Endothelial cell of umbilical vein (primary cell): ENCODE results near the gene RSPO3. TPM values are rescaled to one million over a fixed set of nuclear protein-coding genes. Genes with fewer than 3 reads are reported as not detected.

Source experiments
- BruUV-seq: library from RNA; stranded (reverse); fragments of 400-500 nt; replicated peaks from 2 replicates; lab custom pipeline; 2021; lab: Mats Ljungman, UMichigan
- CTCF ChIA-PET: fragments of 300-600, 350-600 bp; sonication (Branson Sonifier 250); formaldehyde crosslinking; loops from one replicate; lab custom pipeline; 2021; ENCODE audit warnings: antibody characterized with exemption, inconsistent platforms; lab: Charles Lee
- POLR2A ChIA-PET: fragments of 300-600, 350-600 bp; sonication (Branson Sonifier 250); formaldehyde crosslinking; loops from one replicate; lab custom pipeline; 2021; ENCODE audit warnings: antibody characterized with exemption, inconsistent platforms; lab: Charles Lee
- DNase-seq: peaks from one replicate; pipeline ENCODE4 v3.0.0-alpha.2; 2011; ENCODE audit warnings: low read depth, low spot score
- FAIRE-seq: peaks from 2 replicates; lab custom pipeline; 2011; peaks lifted over from hg19 to GRCh38; lab: Jason Lieb, UNC
- H2AFZ ChIP-seq: 2 replicates; pipeline ENCODE4 v1.6.0; 2012; ENCODE audit warnings: low read depth, low read length, control low read depth, inconsistent platforms
- H3K27ac ChIP-seq: 2 replicates; pipeline ENCODE4 v1.5.1; 2011; ENCODE audit warnings: low read depth, mild to moderate bottlenecking, control low read depth, low read length, moderate library complexity; ENCODE audit not compliant: insufficient read depth
- H3K27me3 ChIP-seq, 2 experiments: 2 replicates each; pipeline versions ENCODE4 v1.6.0 to v1.6.1; 2011; ENCODE audit warnings: low read length in 2 of 2, mixed read lengths in 1 of 2; ENCODE audit not compliant: control insufficient read depth in 2 of 2, insufficient read depth in 2 of 2
- H3K36me3 ChIP-seq, 2 experiments: 2 replicates in 1 of 2; 3 replicates in 1 of 2; pipeline ENCODE4 v1.5.1; 2011; ENCODE audit warnings: low read length in 2 of 2, mild to moderate bottlenecking in 1 of 2, moderate library complexity in 1 of 2; ENCODE audit not compliant: control insufficient read depth in 2 of 2, insufficient read depth in 2 of 2; ENCODE audit errors: extremely low read depth in 1 of 2
- H3K4me1 ChIP-seq: 3 replicates; pipeline ENCODE4 v1.5.1; 2011; ENCODE audit warnings: mild to moderate bottlenecking, low read length; ENCODE audit not compliant: control insufficient read depth, insufficient read depth; ENCODE audit errors: extremely low read depth
- H3K4me2 ChIP-seq: 2 replicates; pipeline ENCODE4 v1.6.1; 2011; ENCODE audit warnings: low read length, control low read depth, mixed read lengths; ENCODE audit not compliant: insufficient read depth
- H3K4me3 ChIP-seq, 3 experiments: fragments of 200-600 bp in 1 of 3; sonication (generic), shearing (Covaris generic) in 1 of 3; replicated peaks in 1 of 3; 2 replicates each; pipeline ENCODE4 v1.5.1; 2011 to 2016; ENCODE audit warnings: control low read depth in 3 of 3, low read length in 3 of 3, mild to moderate bottlenecking in 2 of 3, inconsistent platforms in 1 of 3, low read depth in 1 of 3, moderate library complexity in 1 of 3; ENCODE audit not compliant: insufficient read depth in 1 of 3
- H3K79me2 ChIP-seq: 2 replicates; pipeline ENCODE4 v1.6.0; 2012; ENCODE audit warnings: low read length, inconsistent platforms; ENCODE audit not compliant: control insufficient read depth, insufficient read depth
- H3K9ac ChIP-seq: replicated peaks from 2 replicates; pipeline ENCODE3; 2011; ENCODE audit warnings: low read length, control low read depth; ENCODE audit not compliant: insufficient read depth; ENCODE audit errors: extremely low read depth
- H3K9me1 ChIP-seq: replicated peaks from 3 replicates; pipeline ENCODE4 v1.6.0; 2011; ENCODE audit warnings: mild to moderate bottlenecking, low read length; ENCODE audit not compliant: control insufficient read depth, insufficient read depth; ENCODE audit errors: extremely low read depth
- H3K9me3 ChIP-seq: replicated peaks from 2 replicates; pipeline ENCODE4 v1.5.1; 2012; ENCODE audit warnings: low read length, inconsistent platforms; ENCODE audit not compliant: control insufficient read depth, insufficient read depth
- H4K20me1 ChIP-seq: replicated peaks from 2 replicates; pipeline ENCODE3; 2011; ENCODE audit warnings: mild to moderate bottlenecking, low read length; ENCODE audit not compliant: control insufficient read depth, insufficient read depth; ENCODE audit errors: extremely low read depth
- CTCF ChIP-seq, 2 donors: IDR thresholded peaks; 1 replicate in 1 of 2; 2 replicates in 1 of 2; pipeline ENCODE4 v1.5.1; 2011; ENCODE audit warnings: low read length in 2 of 2, mild to moderate bottlenecking in 2 of 2, moderate library complexity in 2 of 2, control low read depth in 1 of 2, inconsistent platforms in 1 of 2, low read depth in 1 of 2; ENCODE audit not compliant: insufficient read depth in 1 of 2; ENCODE audit errors: extremely low read depth in 1 of 2
- EZH2 ChIP-seq: IDR thresholded peaks from 2 replicates; pipeline ENCODE4 v1.6.1; 2012; ENCODE audit warnings: borderline replicate concordance, low read depth, mild to moderate bottlenecking, moderate library complexity, low read length, inconsistent platforms; ENCODE audit not compliant: severe bottlenecking
- FOS ChIP-seq: IDR thresholded peaks from 2 replicates; pipeline ENCODE4 v1.6.1; 2011; ENCODE audit warnings: mild to moderate bottlenecking, low read length, moderate library complexity, borderline replicate concordance; ENCODE audit not compliant: insufficient read depth
- GATA2 ChIP-seq: IDR thresholded peaks from 2 replicates; pipeline ENCODE4 v1.7.0; 2011; ENCODE audit warnings: low read depth, mild to moderate bottlenecking, moderate library complexity, mixed read lengths, low read length; ENCODE audit not compliant: insufficient read length, insufficient read depth
- JUN ChIP-seq: IDR thresholded peaks from 2 replicates; pipeline ENCODE4 v1.6.1; 2011; ENCODE audit warnings: borderline replicate concordance, low read depth; ENCODE audit not compliant: insufficient read length, insufficient read depth
- MAX ChIP-seq: IDR thresholded peaks from 2 replicates; pipeline ENCODE4 v1.6.1; 2011; ENCODE audit not compliant: insufficient read depth, insufficient read length
- MYC ChIP-seq: IDR thresholded peaks from one replicate; pipeline ENCODE4 v1.6.1; 2011; ENCODE audit warnings: mild to moderate bottlenecking, low read depth, low read length
- POLR2A ChIP-seq: IDR thresholded peaks from 2 replicates; pipeline ENCODE4 v1.6.1; 2012; ENCODE audit warnings: low read depth, mild to moderate bottlenecking, control low read depth, low read length
- POLR2AphosphoS5 ChIP-seq: IDR thresholded peaks from 2 replicates; pipeline ENCODE4 v1.6.1; 2012; ENCODE audit warnings: low read depth, mild to moderate bottlenecking, control low read depth, low read length, moderate library complexity; ENCODE audit not compliant: insufficient read depth
- dilution Hi-C: fragments of 300-500 bp; cut with MboI; formaldehyde crosslinking; loops from one replicate; pipeline ENCODE4 v1.15.0; 2019; ENCODE audit warnings: low sequenced_read_pairs; ENCODE audit not compliant: extremely low pct_ligation_motif_present
- intact Hi-C: fragments of 100-400 bp; cut with micrococcal nuclease; formaldehyde crosslinking; loops from one replicate; pipeline ENCODE4 v1.10.0; 2022
- polyA plus RNA-seq, 4 experiments: library from polyadenylated mRNA; depleted of rRNA in 3 of 4; stranded (reverse) in 3 of 4; unstranded in 1 of 4; fragments of >200 nt; gene quantifications; 2 replicates each; pipeline versions ENCODE4 v1.2.1 to v1.2.3, GENCODE V29; 2011 to 2012; ENCODE audit warnings: missing spikeins in 1 of 4
- total RNA-seq: library from RNA; stranded (reverse); gene quantifications from 2 replicates; pipeline ENCODE4 v1.2.3, GENCODE V29; 2021

The RSPO3 gene
- total and polyA plus RNA-seq, 2 donors (not counting 3 experiments of a cell fraction or from before 2014, with no cell fraction given), result 1.8 to 11.1 TPM

GRCh38 chr6:127073222-127073621 lies 45.2 kb upstream of the RSPO3 start:
- no peak for FAIRE-seq
- Histone ChIP-seq H3K4me2 (no peak overlapping the region), H2AFZ (no peak overlapping the region), H3K9me1 (no peaks in the 10 kb centered on the region), H3K4me3 (no peak overlapping the region), H3K36me3 (no peaks in the 10 kb centered on the region), H3K27ac (no peak overlapping the region), H3K79me2 (no peaks in the 10 kb centered on the region), H3K27me3 (no peaks in the 10 kb centered on the region), H3K9me3 (no peaks in the 10 kb centered on the region), H4K20me1 (no peaks in the 10 kb centered on the region), H3K4me1 (no peaks in the 10 kb centered on the region), H3K9ac (no peak overlapping the region)
- DNase-seq, result no peak
- ChIA-PET CTCF (no interaction called here), POLR2A (no interaction called here)
- intact Hi-C loops, result no loop called here
- dilution Hi-C loops, result no loop called here
- TF ChIP-seq CTCF (IDR thresholded peaks at IDR 0.05; ENCODE audit: extremely low read depth in 1 of 2, insufficient read depth in 1 of 2, low read depth in 1 of 2, low read length in 2 of 2), result no peak
- TF ChIP-seq MAX, result no peak
- TF ChIP-seq POLR2AphosphoS5, result no peak
- TF ChIP-seq POLR2A, result no peak
- TF ChIP-seq EZH2, result no peak
- no peak for TF ChIP-seq GATA2
- no peak for TF ChIP-seq JUN
- TF ChIP-seq MYC, result no peak
- TF ChIP-seq FOS, result no peak
- no TSS peak for BruUV-seq
